ENCODE measurements around the gene THAP6. TPM values are rescaled to one million over a fixed set of nuclear protein-coding genes. Genes with fewer than 3 reads are reported as not detected.

Gene THAP6
- total RNA-seq, 1 experiment from 2014 or later: 11.7 TPM

GRCh38 chr4:75512386-75513211 is 1.7 kb upstream of the THAP6 start:
- Histone ChIP-seq H2BK12ac (ENCODE audit: insufficient read length, low read depth, low read length) (no peak overlapping the region), H3T11ph (ENCODE audit: low read length) (no peak overlapping the region), H2BK15ac (ENCODE audit: low read depth, low read length) (no peak overlapping the region), H2BK120ac (ENCODE audit: low read depth, low read length, poor library complexity, severe bottlenecking) (no peak overlapping the region), H2BK5ac (ENCODE audit: insufficient read length, low read length) (no peak overlapping the region), H3K23ac (ENCODE audit: insufficient read length, low read depth, low read length) (no peak overlapping the region), H4K5ac (ENCODE audit: insufficient read length, low read depth, low read length) (no peak overlapping the region), H3K27me3 (ENCODE audit: insufficient read depth, low read length) (no peaks in the 10 kb centered on the region), H4K20me1 (ENCODE audit: control insufficient read depth, insufficient read depth, insufficient read length) (peaks cover 4% of the 10 kb centered on the region), H3K79me2 (ENCODE audit: insufficient read depth, low read length) (peaks cover 9% of the 10 kb centered on the region; the same call in 1 of the 2 replicates), H2AFZ (ENCODE audit: low read length) (no peak overlapping the region), H3K4ac (ENCODE audit: low read depth, low read length) (no peak overlapping the region), H4K8ac (replicated peaks; ENCODE audit: insufficient read length, low read depth, low read length) (no peak overlapping the region), H4K91ac (ENCODE audit: insufficient read length, low read depth, low read length) (no peak overlapping the region), H3K18ac (ENCODE audit: insufficient read length, low read depth, low read length) (no peak overlapping the region), H3K27ac (ENCODE audit: insufficient read length, low read depth, low read length) (no peak overlapping the region), H3K4me1 (ENCODE audit: insufficient read depth, low read length) (peaks cover 8% of the 10 kb centered on the region), H3K4me2 (ENCODE audit: insufficient read depth, insufficient read length, low read length) (peak overlapping the region; percentile 96), H3K9me3 (ENCODE audit: control insufficient read depth, low read depth, low read length) (no peaks in the 10 kb centered on the region), H3K23me2 (ENCODE audit: insufficient read length, low read depth, low read length, poor library complexity, severe bottlenecking) (peaks cover 13% of the 10 kb centered on the region), H3K14ac (ENCODE audit: insufficient read depth, low read length) (no peak overlapping the region), H3K9ac (ENCODE audit: extremely low read depth, insufficient read length, low read length) (peak overlapping the region; percentile 55), H3K56ac (ENCODE audit: insufficient read length, low read depth, low read length) (no peak overlapping the region), H2BK20ac (ENCODE audit: low read depth, low read length, poor library complexity, severe bottlenecking) (no peak overlapping the region), H2AK5ac (ENCODE audit: insufficient read length, low read length) (no peak overlapping the region), H3K79me1 (ENCODE audit: insufficient read depth, low read depth, low read length, poor library complexity, severe bottlenecking) (no peaks in the 10 kb centered on the region)
- Mint-ChIP-seq H3K27ac (no peak overlapping the region), H3K4me3 (no peak overlapping the region; a peak in 1 of 5 replicates), H3K36me3 (ENCODE audit: insufficient read depth in 1 of 3, low read depth in 3 of 3) (peaks cover 8 to 41% (median 27%) of the 10 kb centered on the region in 3 experiments), H3K9me3 (peaks cover 0 to 7% of the 10 kb centered on the region in 2 experiments; a peak in 1 of 5 replicates), H3K27me3 (ENCODE audit: low read depth) (no peaks in the 10 kb centered on the region), H3K4me1 (peaks cover 21 to 22% of the 10 kb centered on the region in 2 experiments)
- TF ChIP-seq, protein P1, sequence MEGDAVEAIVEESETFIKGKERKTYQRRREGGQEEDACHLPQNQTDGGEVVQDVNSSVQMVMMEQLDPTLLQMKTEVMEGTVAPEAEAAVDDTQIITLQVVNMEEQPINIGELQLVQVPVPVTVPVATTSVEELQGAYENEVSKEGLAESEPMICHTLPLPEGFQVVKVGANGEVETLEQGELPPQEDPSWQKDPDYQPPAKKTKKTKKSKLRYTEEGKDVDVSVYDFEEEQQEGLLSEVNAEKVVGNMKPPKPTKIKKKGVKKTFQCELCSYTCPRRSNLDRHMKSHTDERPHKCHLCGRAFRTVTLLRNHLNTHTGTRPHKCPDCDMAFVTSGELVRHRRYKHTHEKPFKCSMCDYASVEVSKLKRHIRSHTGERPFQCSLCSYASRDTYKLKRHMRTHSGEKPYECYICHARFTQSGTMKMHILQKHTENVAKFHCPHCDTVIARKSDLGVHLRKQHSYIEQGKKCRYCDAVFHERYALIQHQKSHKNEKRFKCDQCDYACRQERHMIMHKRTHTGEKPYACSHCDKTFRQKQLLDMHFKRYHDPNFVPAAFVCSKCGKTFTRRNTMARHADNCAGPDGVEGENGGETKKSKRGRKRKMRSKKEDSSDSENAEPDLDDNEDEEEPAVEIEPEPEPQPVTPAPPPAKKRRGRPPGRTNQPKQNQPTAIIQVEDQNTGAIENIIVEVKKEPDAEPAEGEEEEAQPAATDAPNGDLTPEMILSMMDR (conservative IDR thresholded peaks at IDR 0.05): no peak
- DNase-seq: no peak
- whole genome bisulfite sequencing (ENCODE audit: extremely low coverage, insufficient read length, low lambda C conversion rate): no CpG with 5 or more reads among the region's 6 CpGs
